GM21786 (cell line): Measurements from ENCODE around the gene TNP2.

Experiments
- ATAC-seq: cut with Tn5 transposase; IDR thresholded peaks from one replicate; pipeline ENCODE4 v1.9.1; 2021; ENCODE audit not compliant: unreplicated experiment

Gene TNP2

DNA sequence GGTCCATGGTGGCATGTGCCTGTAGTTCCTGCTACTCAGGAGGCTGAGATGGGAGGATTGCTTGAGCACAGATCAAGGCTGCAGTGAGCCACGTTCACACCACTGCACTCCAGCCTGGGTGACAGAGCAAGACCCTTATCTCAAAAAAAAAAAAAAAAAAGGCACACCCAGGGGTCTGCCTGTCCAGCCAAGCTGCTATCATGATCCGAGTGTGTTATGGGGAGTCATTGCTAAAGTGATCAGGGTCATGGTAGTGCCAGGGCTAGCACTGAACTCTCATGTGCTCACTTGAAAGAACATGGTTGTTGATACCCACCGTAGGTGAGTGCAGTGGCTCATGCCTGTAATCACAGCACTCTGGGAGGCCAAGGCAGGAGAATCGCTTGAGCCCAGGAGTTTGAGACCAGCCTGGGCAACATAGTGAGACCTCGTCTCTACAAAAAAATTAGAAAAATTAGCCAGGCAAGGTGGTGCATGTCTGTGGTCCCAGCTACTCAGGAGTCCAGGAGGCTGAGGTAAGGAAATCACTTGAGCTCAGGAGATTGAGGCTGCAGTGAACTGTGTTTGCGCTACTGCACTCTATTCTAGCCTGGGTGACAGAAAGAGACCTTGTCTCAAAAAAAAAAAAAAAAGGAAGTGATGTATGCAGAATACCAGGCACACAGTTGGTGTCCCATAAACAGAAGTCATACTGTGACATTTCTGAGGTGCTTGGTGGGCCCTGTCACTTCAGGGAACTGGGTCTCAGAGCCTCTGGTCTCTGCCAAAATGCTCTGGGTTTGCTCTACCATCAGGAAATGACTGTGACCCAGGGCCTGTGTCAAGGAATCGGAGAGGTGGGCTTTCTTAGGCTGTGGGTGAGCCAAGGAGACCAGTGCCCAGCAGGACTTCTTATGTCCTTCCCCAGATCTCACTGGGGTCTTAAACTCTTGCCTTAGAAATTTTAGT is 9.8 kb upstream of the TNP2 start:
- ATAC-seq: no peak

DNA sequence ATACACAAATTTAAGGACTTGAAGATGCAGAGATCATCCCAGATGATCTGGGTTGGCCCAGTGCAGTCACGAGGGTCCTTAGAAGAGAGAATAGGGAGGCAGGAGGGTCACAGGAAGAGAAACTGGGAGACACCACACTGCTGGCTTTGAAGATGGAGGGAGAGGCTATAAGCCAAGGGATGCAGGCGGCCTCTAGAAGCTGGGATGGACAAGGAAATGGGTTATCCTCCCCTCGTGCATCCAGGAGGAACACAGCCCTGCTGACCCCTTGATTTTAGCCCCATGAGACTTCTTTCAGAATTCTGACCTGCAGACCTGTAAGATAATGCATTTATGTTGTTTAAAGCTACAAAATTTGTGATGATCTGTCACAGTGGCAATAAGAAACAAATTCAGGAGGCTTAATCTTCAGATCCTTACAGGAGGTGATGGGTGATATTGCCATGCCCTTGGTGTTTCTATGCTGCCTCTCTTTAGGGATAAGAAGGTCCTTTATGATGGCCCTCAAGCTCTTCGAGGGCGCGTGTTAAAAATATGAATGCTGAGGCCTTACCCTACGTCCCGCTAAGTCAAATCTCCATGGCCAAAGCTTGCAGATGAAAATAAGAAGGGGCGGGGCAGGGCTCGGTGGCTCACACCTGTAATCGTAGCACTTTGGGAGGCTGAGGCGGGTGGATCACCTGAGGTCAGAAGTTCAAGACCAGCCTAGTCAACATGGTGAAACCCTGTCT is 8.6 kb upstream of the TNP2 start:
- no peak for ATAC-seq

DNA sequence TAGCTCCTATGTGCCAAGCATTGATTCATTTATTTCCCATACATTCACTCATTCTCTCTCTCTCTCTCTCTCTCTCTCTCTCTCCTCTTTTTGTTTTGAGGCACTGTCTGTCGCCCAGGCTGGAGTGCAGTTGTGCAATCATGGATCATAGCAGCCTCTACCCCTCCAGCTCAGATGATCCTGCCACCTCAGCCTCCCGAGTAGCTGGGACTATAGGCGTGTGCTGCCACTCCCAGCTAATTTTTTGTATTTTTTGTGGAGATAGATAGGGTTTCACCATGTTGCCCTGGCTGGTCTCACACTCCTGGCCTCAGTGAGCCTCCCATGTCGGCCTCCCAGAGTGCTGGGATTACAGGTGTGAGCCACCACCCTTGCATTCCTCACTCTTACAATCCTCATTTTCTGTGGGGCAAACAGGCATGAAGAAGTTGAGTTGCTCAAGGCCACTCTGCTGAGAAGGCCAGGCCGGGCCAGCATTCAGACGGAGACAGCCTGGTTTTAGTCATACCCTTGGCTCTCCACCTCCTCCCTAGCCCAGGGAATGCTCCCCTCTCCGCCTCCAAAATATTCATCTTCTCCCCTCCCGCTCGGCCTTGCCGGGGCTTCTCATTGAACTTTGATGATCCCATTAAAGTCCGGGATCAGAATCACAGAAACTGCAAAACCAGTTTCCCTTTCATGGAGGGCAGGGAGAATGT is 7.9 kb upstream of the TNP2 start:
- no peak for ATAC-seq

DNA sequence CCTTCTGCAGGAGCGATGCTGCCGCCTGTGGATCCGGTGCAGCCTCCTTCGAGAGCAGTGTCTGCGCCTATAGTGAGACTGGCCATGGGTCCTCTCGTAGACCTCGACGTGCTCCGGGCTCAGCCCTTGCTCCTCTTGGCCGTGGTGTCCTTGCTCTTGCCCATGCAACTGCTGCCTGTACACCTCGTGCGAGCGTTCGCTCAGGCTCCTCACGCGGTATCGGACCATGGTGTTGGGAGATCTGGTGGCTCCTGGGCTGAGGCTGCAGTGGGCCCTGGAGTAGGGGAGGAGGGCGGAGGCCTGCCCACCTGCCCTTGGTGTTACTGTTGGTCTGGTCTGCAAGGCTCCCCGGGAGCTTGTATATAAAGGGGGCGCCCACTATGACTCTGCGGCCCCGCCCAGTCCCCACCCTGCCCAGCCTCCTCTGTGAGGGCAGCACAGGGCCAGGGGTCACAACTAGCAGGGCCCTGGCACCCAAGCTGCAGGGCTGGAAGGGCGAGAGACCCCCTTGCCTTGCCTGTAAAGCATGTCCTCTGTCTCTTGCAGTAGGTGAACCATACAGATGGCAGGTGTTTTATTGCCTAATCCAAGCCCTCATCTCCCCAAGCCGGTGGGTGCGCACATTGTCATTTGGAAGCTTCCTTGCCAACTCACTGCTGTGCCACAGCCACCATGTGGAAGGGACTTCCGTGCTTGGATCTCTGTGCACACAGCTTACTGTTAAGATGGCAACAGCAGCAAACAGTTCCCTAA is 7.2 kb upstream of the TNP2 start, which contains the start of gene PRM2:
Gene PRM2 (minus strand): TSS at position 338 of the 753 bp plus-strand sequence. CDS start 110 bp downstream, at position 228.
- no peak for ATAC-seq

DNA sequence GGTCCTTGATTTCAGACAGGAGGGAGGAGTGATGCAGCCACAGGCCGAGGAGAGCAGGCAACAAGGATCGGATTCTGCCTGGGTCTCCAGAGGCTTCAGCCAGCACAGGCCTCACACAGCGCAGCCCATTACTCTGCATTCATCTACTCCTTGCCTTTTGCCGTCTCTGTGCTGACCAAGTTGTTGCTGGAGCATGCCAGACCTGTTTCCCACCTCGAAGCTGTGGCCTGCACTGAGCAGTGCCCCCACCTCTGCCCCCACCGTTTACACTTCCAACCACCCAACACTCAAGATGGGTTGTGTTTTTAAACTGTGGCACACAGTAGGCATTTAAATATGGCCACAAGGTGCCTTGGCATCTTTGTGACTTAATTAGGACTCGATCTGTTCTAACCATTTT is 5.8 kb upstream of the TNP2 start:
- no peak for ATAC-seq

DNA sequence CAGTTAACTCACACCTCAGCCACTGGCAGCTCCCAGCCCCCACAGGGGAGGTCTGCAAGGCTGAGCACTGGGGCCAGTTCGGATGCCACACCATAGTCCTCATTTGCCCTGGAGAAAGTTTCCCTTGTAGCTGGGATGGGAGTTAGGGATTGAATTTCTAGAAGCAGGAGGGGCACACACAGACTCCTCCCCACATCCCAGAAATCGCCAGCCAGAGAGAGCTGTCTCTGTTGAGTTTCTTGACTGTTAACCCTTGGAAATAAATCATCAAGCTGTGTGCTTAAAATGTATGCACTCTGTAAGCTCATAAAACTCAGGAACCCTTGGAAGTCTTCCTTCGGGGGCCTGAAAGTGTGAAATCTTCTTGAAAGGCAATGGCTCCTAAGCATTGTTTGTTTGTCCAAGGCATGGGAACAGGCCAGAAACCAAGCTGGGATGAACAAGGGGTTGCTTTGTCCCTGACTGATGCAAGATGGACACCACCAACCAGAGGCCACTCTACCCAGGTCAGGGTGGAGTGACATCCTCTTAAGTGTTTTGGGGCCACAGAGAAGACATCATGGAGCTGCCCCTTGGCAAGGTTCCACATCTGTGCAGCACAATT is 4.7 kb upstream of the TNP2 start:
- no peak for ATAC-seq

DNA sequence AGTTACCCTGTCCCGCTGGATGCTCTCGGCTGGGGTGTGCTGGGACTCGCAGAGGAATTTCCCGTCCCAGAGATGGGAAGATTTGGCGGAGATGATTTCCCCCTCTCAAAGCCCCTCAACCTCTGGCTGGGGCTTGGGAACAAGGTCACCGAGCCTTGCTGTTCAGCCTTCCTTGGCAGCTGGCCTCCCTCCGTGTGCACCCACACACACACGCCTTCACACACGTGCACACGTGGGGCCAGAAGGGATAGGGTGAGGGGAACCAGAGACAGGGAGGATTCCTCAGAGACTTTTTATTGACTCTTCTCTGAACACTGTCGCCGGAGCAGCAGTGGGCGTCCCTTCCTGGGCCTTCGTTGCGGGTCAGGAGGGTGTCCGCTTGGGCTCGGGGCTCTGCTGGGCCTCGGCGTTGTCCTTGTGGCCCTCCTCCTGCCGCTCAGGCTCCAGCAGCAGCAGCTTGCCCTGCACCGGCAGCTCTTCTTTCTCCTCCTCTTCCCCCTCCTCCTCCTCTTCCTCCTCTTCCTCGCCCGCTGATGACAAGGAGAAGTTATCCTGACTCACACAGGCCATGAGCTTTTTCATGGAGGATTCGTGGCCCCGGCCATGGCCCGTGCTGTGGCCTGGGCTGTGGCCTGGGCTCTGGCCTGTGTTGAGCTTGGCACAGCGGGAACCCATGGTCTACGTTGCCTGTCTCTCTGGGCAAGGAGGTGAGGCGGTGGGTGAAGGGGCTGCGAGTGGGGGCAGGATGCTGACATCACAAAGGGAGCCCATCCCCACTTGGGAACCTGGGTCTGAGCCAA is 4.0 kb upstream of the TNP2 start, which contains the start of gene PRM3:
Gene PRM3 (minus strand): TSS at position 709 of the 800 bp plus-strand sequence. CDS start 34 bp downstream, at position 675.
- ATAC-seq: no peak

DNA sequence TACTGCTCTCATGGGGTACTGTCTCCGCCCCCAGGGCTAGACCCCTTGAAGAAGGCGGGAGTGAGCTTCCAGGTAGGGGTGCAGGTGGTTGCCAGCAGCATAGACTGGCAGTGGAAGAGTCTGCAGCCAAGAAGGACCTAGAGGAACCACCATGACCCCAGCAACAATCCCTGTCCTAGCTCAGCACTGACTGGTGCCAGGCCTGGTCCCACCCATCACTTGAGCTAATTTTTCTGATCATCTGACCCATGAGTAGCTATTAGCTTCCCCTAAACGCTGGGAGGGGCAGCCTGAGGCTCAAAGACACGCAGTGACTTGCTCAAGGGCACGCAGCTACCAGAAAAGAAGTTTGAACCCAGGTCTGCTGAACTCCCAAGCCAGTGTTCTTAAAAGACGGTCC is 3.4 kb upstream of the TNP2 start:
- ATAC-seq: no peak

DNA sequence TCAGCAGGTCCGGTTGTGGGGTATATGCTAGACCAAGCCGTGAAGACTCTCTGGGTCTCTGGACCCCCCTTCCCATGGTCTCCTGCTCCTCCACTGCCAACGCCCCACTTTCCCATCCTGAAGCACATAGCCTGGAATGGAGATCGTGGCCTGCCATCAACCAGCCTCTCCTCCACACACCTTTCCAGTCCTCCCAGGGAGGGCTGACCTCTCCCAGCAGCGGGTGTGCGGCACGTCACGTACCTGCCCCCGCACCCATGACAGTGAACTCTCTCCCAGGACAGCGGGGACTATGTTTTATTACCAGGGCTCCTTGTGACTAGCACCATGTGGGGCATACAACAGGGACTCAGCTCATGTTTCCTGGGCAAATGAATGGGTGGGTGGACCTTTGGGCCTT is 2.5 kb upstream of the TNP2 start:
- ATAC-seq: no peak

DNA sequence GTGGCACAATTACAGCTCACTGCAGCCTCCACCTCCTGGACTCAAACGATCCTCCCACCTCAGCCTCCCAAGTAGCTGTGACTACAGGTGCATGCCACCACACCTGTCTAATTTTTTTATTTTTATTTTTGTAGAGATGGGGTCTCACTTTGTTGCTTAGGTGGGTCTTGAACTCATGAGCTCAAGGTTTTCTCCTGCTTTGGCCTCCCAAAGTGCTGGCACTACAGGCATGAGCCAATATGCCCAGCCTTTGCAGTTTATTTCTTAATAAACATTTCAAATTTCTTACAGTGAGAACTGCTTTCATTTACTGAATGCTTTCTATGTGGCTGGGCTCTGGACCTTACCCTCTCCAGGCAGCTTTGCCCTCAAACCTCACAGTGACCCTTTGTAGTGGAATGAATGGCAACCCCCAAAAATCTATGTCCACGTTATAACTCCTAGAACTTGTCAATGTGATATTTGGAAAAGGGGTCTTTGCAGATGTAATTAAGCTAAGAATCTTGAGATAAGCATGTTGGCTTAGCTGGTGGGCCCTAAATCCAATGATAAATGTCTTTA is 1.6 kb upstream of the TNP2 start:
- no peak for ATAC-seq

DNA sequence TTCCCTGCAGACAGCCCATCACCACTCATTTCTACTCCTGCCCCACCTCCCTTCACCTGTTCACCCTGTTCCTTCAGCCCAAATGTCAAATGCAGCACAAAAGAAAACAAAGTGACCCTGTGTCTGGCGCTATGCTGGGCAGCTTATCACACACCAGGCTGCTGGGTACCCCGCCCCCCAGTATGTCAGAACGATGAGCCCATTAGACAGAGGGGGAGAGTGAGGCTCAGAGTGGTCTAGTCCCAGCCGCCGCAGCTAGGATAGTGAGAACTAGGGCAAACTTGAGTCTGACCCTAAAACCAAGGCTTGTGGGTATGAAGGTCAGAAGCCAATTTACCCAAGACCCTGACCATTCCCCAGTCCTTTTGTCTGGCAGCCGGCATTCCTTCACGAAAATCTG is 4.0 kb downstream of the TNP2 start:
- ATAC-seq: no peak

DNA sequence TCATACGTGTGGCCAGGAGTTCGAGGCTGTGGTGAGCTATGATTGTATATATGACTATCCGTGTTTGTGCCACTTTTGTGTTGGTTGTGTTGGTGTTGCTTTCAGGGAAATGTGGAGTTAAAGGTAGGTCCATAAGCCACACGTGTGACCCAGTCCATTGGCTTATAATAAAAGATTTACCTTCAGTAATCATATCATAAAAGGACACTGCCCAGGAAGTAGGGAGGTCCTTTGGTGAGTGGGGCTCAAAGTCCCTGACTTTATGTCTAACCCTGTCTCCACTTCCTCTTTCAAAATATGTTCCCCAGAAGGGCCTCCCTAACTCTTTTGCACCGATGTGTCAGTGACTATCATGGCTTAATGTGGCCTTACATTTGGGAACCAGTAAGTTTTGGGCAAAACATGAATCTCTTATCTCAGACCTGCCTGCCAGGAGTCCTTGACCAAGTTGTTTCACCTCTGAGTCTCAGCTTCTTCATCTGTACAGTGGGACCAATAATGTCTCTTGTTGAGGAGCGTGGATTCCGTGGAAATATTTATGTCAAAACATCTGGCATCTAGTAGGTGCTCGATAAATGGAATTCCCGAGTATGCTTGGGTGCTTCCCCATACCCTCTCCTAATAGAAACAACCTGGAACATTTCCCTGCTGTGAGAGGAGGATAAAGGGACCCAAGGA is 4.8 kb downstream of the TNP2 start:
- ATAC-seq: no peak

DNA sequence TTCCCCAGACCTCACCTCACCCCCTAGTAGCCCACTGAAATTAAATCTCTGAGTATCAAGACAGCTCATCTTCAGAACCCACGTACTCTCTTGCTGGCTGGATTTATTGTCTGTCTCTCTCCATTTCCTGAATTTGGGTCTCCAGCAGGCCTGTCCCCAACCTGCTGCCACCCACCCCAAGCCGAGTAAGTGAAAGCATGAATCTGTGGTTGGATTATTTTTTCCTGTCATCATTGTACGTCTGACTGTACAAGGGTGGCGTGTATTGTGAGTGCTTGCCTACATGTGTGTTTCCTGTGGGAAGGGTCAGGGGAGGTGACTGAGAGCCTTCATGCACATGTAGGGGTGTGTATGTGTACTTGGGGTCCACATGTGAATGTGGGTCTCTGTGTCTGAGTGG is 5.4 kb downstream of the TNP2 start:
- no peak for ATAC-seq

DNA sequence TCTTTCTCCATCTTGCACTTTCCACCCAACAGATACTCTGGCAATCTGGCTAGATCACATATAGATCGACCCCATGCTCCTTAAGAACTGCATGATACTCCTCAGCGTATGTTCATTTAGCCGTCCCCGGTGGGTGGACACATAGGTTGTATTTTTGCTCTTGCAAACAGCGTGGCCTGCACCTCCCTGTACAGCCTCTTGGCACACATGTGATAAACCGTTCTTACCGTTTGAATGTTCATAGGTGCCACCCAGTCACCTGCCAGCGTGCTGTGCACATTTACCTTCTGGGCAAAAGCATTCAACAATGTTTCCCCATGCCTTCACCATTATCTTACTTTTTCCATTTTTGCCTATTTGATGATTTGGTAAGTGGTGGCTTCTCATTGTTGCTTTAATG is 6.2 kb downstream of the TNP2 start:
- ATAC-seq: no peak

DNA sequence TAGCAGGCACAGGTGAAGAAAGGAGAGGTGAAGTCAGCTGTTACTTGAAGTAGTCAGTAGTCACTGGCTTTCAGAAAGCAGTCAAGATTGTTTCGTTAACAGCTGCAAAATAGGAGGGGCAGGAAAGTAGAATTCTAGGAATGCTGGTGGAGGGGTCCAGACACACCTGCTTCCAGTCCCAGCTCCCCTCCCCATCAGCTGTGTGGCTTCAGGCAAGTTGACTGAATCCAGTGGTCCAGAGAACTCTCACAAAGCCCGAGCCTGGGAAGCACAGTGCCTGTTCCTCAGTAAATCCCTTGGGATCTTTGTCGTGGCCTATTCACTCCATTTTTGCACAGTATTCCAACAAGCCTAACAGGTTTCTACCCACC is 8.5 kb downstream of the TNP2 start:
- no peak for ATAC-seq

DNA sequence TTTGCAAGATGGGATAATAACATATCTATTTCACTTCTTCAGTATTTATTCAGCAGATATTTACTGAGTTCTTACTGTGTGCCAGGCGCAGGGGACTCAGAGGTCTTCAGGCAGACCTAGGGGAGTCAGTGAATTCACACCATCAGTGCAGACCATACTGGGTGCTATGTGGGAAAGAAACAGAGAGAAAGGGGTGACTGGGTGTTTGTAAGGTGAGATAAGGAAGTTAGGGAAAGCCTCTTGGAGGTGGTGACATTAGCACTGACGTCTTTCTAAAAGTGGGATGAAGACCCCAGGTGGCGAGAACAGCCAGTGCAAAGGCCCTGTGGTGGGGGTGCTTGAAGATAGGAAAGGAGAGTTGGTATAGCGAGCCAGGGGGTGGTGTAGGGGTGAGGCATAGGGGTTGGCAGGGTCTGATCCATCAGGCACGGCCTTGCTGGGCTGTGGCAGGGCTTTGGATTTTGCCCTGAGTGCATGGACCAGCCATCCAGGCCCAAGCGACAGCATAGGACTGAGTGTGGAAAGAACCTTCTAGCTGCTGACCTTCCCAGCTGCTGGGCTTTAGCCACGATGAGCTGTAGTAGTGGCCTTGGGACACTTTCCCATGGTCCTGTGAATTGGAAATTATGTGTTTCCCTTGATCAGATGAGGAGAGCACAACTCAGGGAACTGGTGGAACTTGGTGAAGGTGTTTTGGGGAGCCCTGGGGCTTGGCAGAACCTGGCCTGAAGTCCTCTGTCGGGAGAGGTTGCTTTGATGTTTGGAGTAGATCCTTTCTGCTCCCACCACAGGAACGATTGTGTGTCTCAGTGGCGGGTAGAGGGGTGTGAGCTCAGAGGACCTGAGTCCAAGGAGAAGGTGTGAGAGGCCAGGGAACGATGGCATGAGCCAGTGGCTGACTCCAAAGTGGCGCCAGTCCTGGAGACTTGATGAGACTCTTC is 9.2 kb downstream of the TNP2 start:
- ATAC-seq: no peak
